GM19043 (cell line): Measurements from ENCODE around the gene VAPA.

Experiments
- ATAC-seq: cut with Tn5 transposase; IDR thresholded peaks from one replicate; pipeline ENCODE4 v1.9.1; 2021; ENCODE audit warnings: low read depth; ENCODE audit not compliant: unreplicated experiment

VAPA gene

GRCh38 chr18:9931146-9931545, 17.3 kb downstream of the VAPA start:
- no peak for ATAC-seq

GRCh38 chr18:9931678-9932077, 17.9 kb downstream of the VAPA start:
- no peak for ATAC-seq

- no peak for ATAC-seq
Observed at GRCh38 chr18:9933865-9934264, 20.0 kb downstream of the VAPA start.

- no peak for ATAC-seq
Observed at GRCh38 chr18:9934274-9934673, 20.5 kb downstream of the VAPA start.

- ATAC-seq = no peak
Observed at GRCh38 chr18:9941103-9941502, 27.3 kb downstream of the VAPA start.

GRCh38 chr18:9941660-9942059, 27.8 kb downstream of the VAPA start:
- ATAC-seq = no peak

- ATAC-seq = no peak
Observed at GRCh38 chr18:9943311-9943710, 29.5 kb downstream of the VAPA start.

GRCh38 chr18:9944805-9945204, 31.0 kb downstream of the VAPA start:
- no peak for ATAC-seq

GRCh38 chr18:9946831-9947230, 33.0 kb downstream of the VAPA start:
- no peak for ATAC-seq

GRCh38 chr18:9947248-9947647, 33.4 kb downstream of the VAPA start:
- ATAC-seq = no peak

- ATAC-seq = no peak
Observed at GRCh38 chr18:9949315-9949714, 35.5 kb downstream of the VAPA start.

- ATAC-seq = no peak
Observed at GRCh38 chr18:9949861-9950260, 36.0 kb downstream of the VAPA start.

- ATAC-seq = no peak
Observed at GRCh38 chr18:9950289-9951016, 36.6 kb downstream of the VAPA start.

GRCh38 chr18:9951022-9951859, 37.4 kb downstream of the VAPA start:
- no peak for ATAC-seq

- no peak for ATAC-seq
Observed at GRCh38 chr18:9952633-9953416, 39.0 kb downstream of the VAPA start.

GRCh38 chr18:9958861-9959399, 45.1 kb downstream of the VAPA start:
- ATAC-seq = no peak

- no peak for ATAC-seq
Observed at GRCh38 chr18:9959564-9959963, 45.7 kb downstream of the VAPA start.

- no peak for ATAC-seq
Observed at GRCh38 chr18:9960258-9960904, 46.6 kb downstream of the VAPA start.

GRCh38 chr18:9961041-9961440, 47.2 kb downstream of the VAPA start:
- no peak for ATAC-seq
